ENCODE data around the gene BICD1.

DNA sequence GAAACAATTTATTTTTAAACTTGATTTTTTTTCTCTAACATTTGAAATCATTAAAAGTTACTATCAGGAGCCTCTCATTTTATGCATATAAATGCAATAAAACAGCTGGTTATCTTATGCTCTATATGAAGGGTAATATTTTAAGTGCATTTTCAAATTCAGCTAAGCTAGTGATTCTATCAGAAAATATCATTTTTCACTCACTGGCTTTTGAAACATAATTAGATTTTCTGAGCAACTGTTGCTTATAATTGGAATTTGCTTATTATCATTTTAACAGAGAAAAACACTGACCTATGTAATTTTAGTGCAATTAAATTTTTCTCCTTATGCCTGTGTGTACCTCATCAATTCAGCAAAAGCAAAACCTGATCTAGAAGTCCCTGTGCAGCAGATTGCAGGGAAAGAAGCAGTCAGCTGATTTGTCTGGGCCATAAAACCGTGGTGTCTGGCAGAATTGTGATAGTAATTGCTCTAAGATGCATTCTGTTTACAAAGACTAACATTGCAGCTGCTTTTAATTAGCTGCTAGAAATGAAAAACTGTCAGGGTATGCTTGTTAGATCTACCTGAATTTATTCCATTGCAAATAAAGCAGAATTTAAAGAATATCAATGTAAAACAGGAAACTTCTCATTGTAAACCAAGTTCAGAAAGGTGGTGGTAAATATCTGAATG is 75.0 kb downstream of the BICD1 start:
- TF ChIP-seq, protein P1, sequence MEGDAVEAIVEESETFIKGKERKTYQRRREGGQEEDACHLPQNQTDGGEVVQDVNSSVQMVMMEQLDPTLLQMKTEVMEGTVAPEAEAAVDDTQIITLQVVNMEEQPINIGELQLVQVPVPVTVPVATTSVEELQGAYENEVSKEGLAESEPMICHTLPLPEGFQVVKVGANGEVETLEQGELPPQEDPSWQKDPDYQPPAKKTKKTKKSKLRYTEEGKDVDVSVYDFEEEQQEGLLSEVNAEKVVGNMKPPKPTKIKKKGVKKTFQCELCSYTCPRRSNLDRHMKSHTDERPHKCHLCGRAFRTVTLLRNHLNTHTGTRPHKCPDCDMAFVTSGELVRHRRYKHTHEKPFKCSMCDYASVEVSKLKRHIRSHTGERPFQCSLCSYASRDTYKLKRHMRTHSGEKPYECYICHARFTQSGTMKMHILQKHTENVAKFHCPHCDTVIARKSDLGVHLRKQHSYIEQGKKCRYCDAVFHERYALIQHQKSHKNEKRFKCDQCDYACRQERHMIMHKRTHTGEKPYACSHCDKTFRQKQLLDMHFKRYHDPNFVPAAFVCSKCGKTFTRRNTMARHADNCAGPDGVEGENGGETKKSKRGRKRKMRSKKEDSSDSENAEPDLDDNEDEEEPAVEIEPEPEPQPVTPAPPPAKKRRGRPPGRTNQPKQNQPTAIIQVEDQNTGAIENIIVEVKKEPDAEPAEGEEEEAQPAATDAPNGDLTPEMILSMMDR (IDR thresholded peaks at IDR 0.05; ENCODE audit: low read depth, low read length, poor library complexity, severe bottlenecking): no peak
- TF ChIP-seq EZH2phosphoT487 (IDR thresholded peaks at IDR 0.05; ENCODE audit: borderline replicate concordance, low read length): no peak

Data from DOHH2 (cell line).